ENCODE data around the gene HACD2. TPM values are rescaled to one million over a fixed set of nuclear protein-coding genes. Genes with fewer than 3 reads are reported as not detected.

HACD2 gene
- total and polyA plus RNA-seq, 12 donors = 5.1 to 29.9 (median 20.2) TPM

- no peak for DNase-seq
- intact Hi-C loops (cut with DNase I) = no loop called here
- no peak for TF ChIP-seq POLR2A (IDR thresholded peaks at IDR 0.05)
- TF ChIP-seq CTCF (IDR thresholded peaks at IDR 0.05) = no peak
- 66 to 83% (median 73%) methylated on average over 5 of the region's 5 CpGs for WGBS, 4 donors
- Histone ChIP-seq H3K27ac (no peak overlapping the region), H3K27me3 (no peaks in the 10 kb centered on the region), H3K4me3 (no peak overlapping the region), H3K9me3 (replicated peaks in 1 of 3) (peaks cover 0 to 8% (median 0%) of the 10 kb centered on the region in 3 donors), H3K36me3 (replicated peaks in 1 of 2) (no peaks in the 10 kb centered on the region), H3K4me1 (replicated peaks in 1 of 2) (no peaks in the 10 kb centered on the region)
These were observed 10.7 kb upstream of the HACD2 start for GRCh38 chr3:123595396-123596180.

GRCh38 chr3:123593381-123593780 lies 8.5 kb upstream of the HACD2 start:
- WGBS, 4 donors = 94 to 97% (median 96%) methylated on average over 3 of the region's 3 CpGs
- H3K9me3 ChIP-seq (replicated peaks in 1 of 3) = peaks cover 0 to 10% (median 0%) of the 10 kb centered on the region in 3 donors
- no peak for DNase-seq
- H3K4me1 ChIP-seq (replicated peaks in 1 of 2) = no peaks in the 10 kb centered on the region
- intact Hi-C loops (cut with DNase I) = no loop called here
- H3K4me3 ChIP-seq = no peak overlapping the region
- H3K36me3 ChIP-seq (replicated peaks in 1 of 2) = no peaks in the 10 kb centered on the region
- no peaks in the 10 kb centered on the region for H3K27me3 ChIP-seq
- H3K27ac ChIP-seq = no peak overlapping the region
- TF ChIP-seq CTCF (IDR thresholded peaks at IDR 0.05) (no peak), POLR2A (IDR thresholded peaks at IDR 0.05) (no peak)

GRCh38 chr3:123590685-123591450 lies 6.0 kb upstream of the HACD2 start:
- H3K36me3 ChIP-seq (replicated peaks in 1 of 2) = no peaks in the 10 kb centered on the region
- no peak overlapping the region for H3K27ac ChIP-seq
- H3K27me3 ChIP-seq = no peaks in the 10 kb centered on the region
- no peak for DNase-seq
- intact Hi-C loops (cut with DNase I) = no loop called here
- TF ChIP-seq POLR2A (IDR thresholded peaks at IDR 0.05) (no peak), CTCF (IDR thresholded peaks at IDR 0.05) (no peak)
- peaks cover 3 to 7% of the 10 kb centered on the region in 2 donors for H3K4me1 ChIP-seq (replicated peaks in 1 of 2)
- no peak overlapping the region for H3K4me3 ChIP-seq
- 84 to 98% (median 97%) methylated on average over 3 of the region's 3 CpGs for WGBS, 4 donors
- H3K9me3 ChIP-seq (replicated peaks in 1 of 3) = peaks cover 0 to 10% (median 0%) of the 10 kb centered on the region in 3 donors

- H3K4me3 ChIP-seq = no peak overlapping the region
- no peaks in the 10 kb centered on the region for H3K36me3 ChIP-seq (replicated peaks in 1 of 2)
- intact Hi-C loops (cut with DNase I) = no loop called here
- peaks cover 0 to 10% (median 0%) of the 10 kb centered on the region in 3 donors for H3K9me3 ChIP-seq (replicated peaks in 1 of 3)
- TF ChIP-seq POLR2A (IDR thresholded peaks at IDR 0.05) = no peak
- TF ChIP-seq CTCF (IDR thresholded peaks at IDR 0.05) = no peak
- no peak overlapping the region for H3K27ac ChIP-seq
- WGBS, 4 donors = 65 to 88% (median 85%) methylated on average over 2 of the region's 2 CpGs
- no peaks in the 10 kb centered on the region for H3K27me3 ChIP-seq
- H3K4me1 ChIP-seq (replicated peaks in 1 of 2) = peaks cover 9 to 25% of the 10 kb centered on the region in 2 donors
- no peak for DNase-seq
These were observed 2.5 kb upstream of the HACD2 start for GRCh38 chr3:123587401-123587800.

Data from adrenal gland (tissue), 12 donors.